GM18498 (cell line): ENCODE results near the gene DNAAF3.
A peak's percentile ranks its signal among the peaks of the same experiment; 100 is the strongest.

Source experiments
- ATAC-seq: cut with Tn5 transposase; IDR thresholded peaks from one replicate; pipeline ENCODE4 v1.9.1; 2021; ENCODE audit warnings: mild to moderate bottlenecking, moderate library complexity; ENCODE audit not compliant: unreplicated experiment

DNAAF3 gene

GRCh38 chr19:55116859-55117662, 49.4 kb downstream of the DNAAF3 start, which contains the start of gene PPP1R12C:
PPP1R12C (minus strand) TSS chr19:55117637; CDS start chr19:55117543, 94 bp downstream.
- ATAC-seq = peak; percentile 24

GRCh38 chr19:55116232-55116858, 50.1 kb downstream of the DNAAF3 start:
- ATAC-seq = peak; percentile 28

- ATAC-seq = no peak
Measured at GRCh38 chr19:55115446-55116065, 50.9 kb downstream of the DNAAF3 start.

GRCh38 chr19:55114566-55115145, 51.8 kb downstream of the DNAAF3 start:
- no peak for ATAC-seq

- ATAC-seq = no peak
Measured at GRCh38 chr19:55113570-55114039, 52.8 kb downstream of the DNAAF3 start.

- ATAC-seq = no peak
Measured at GRCh38 chr19:55112777-55113569, 53.4 kb downstream of the DNAAF3 start.

- ATAC-seq = no peak
Measured at GRCh38 chr19:55112246-55112776, 54.1 kb downstream of the DNAAF3 start.

GRCh38 chr19:55111238-55111831, 55.1 kb downstream of the DNAAF3 start:
- ATAC-seq = no peak

- ATAC-seq = no peak
Measured at GRCh38 chr19:55109527-55110291, 56.7 kb downstream of the DNAAF3 start.
